H9 (cell line): ENCODE results near the gene PREX1. TPM values are rescaled to one million over a fixed set of nuclear protein-coding genes. Genes with fewer than 3 reads are reported as not detected.

Experiments
- DNase-seq: peaks from one replicate; pipeline ENCODE4 v3.0.0-alpha.2; 2017
- H2AFZ ChIP-seq: one replicate; pipeline ENCODE4 v1.6.1; 2013; ENCODE audit warnings: mild to moderate bottlenecking, low read length, control low read depth, moderate library complexity
- H2AK5ac ChIP-seq: 2 replicates; pipeline ENCODE4 v1.6.1; 2013; ENCODE audit warnings: low read length, control low read depth, mixed read lengths; ENCODE audit not compliant: insufficient read length
- H2BK120ac ChIP-seq: one replicate; pipeline ENCODE4 v1.6.1; 2013; ENCODE audit warnings: low read depth, mild to moderate bottlenecking, low read length, control low read depth, inconsistent platforms; ENCODE audit not compliant: poor library complexity, severe bottlenecking
- H2BK12ac ChIP-seq: 2 replicates; pipeline ENCODE4 v1.6.1; 2013; ENCODE audit warnings: low read length, control low read depth, mixed read lengths, low read depth; ENCODE audit not compliant: insufficient read length
- H2BK15ac ChIP-seq: 2 replicates; pipeline ENCODE4 v1.6.1; 2013; ENCODE audit warnings: low read depth, low read length, control low read depth
- H2BK20ac ChIP-seq: one replicate; pipeline ENCODE4 v1.6.1; 2013; ENCODE audit warnings: low read depth, mild to moderate bottlenecking, low read length, control low read depth, inconsistent platforms; ENCODE audit not compliant: poor library complexity, severe bottlenecking
- H2BK5ac ChIP-seq: 2 replicates; pipeline ENCODE4 v1.6.1; 2013; ENCODE audit warnings: low read length, control low read depth, mixed read lengths; ENCODE audit not compliant: insufficient read length
- H3K14ac ChIP-seq: 2 replicates; pipeline ENCODE4 v1.6.1; 2013; ENCODE audit warnings: low read length, control low read depth; ENCODE audit not compliant: insufficient read depth
- H3K18ac ChIP-seq: 2 replicates; pipeline ENCODE4 v1.6.1; 2013; ENCODE audit warnings: low read depth, mild to moderate bottlenecking, mixed read lengths, low read length, control low read depth; ENCODE audit not compliant: insufficient read length
- H3K23ac ChIP-seq: 2 replicates; pipeline ENCODE4 v1.6.1; 2013; ENCODE audit warnings: low read length, control low read depth, mixed read lengths, low read depth; ENCODE audit not compliant: insufficient read length
- H3K23me2 ChIP-seq: 2 replicates; pipeline ENCODE4 v1.6.1; 2013; ENCODE audit warnings: low read depth, mild to moderate bottlenecking, mixed read lengths, low read length, control low read depth; ENCODE audit not compliant: insufficient read length, poor library complexity, severe bottlenecking
- H3K27ac ChIP-seq: 2 replicates; pipeline ENCODE4 v1.5.1; 2013; ENCODE audit warnings: low read length, control low read depth, mixed read lengths, low read depth; ENCODE audit not compliant: insufficient read length
- H3K27me3 ChIP-seq: 2 replicates; pipeline ENCODE4 v1.6.1; 2013; ENCODE audit warnings: low read length, control low read depth, inconsistent platforms; ENCODE audit not compliant: insufficient read depth
- H3K4ac ChIP-seq: 2 replicates; pipeline ENCODE4 v1.6.1; 2013; ENCODE audit warnings: low read depth, mild to moderate bottlenecking, control low read depth, inconsistent platforms, low read length, moderate library complexity
- H3K4me1 ChIP-seq: 2 replicates; pipeline ENCODE4 v1.6.1; 2013; ENCODE audit warnings: low read length, control low read depth, inconsistent platforms; ENCODE audit not compliant: insufficient read depth
- H3K4me2 ChIP-seq: 2 replicates; pipeline ENCODE4 v1.6.1; 2013; ENCODE audit warnings: low read length, control low read depth, mixed read lengths; ENCODE audit not compliant: insufficient read length, insufficient read depth
- H3K56ac ChIP-seq: 2 replicates; pipeline ENCODE4 v1.6.1; 2013; ENCODE audit warnings: low read depth, mild to moderate bottlenecking, mixed read lengths, low read length, control low read depth; ENCODE audit not compliant: insufficient read length
- H3K79me1 ChIP-seq: 2 replicates; pipeline ENCODE4 v1.6.1; 2013; ENCODE audit warnings: low read depth, mild to moderate bottlenecking, moderate library complexity, low read length, control low read depth, inconsistent platforms; ENCODE audit not compliant: insufficient read depth, poor library complexity, severe bottlenecking
- H3K79me2 ChIP-seq: 2 replicates; pipeline ENCODE4 v1.6.1; 2013; ENCODE audit warnings: low read length, control low read depth, inconsistent platforms; ENCODE audit not compliant: insufficient read depth
- H3K9ac ChIP-seq: 2 replicates; pipeline ENCODE4 v1.6.1; 2013; ENCODE audit warnings: low read length, control low read depth, mixed read lengths; ENCODE audit not compliant: insufficient read length; ENCODE audit errors: extremely low read depth
- H3K9me3 ChIP-seq: one replicate; pipeline ENCODE4 v1.6.1; 2013; ENCODE audit warnings: low read depth, low read length, inconsistent platforms; ENCODE audit not compliant: control insufficient read depth
- H3T11ph ChIP-seq: one replicate; pipeline ENCODE4 v1.6.1; 2013; ENCODE audit warnings: mild to moderate bottlenecking, low read length, control low read depth, inconsistent platforms
- H4K20me1 ChIP-seq: one replicate; pipeline ENCODE4 v1.6.1; 2013; ENCODE audit not compliant: control insufficient read depth, insufficient read length, insufficient read depth
- H4K5ac ChIP-seq: 2 replicates; pipeline ENCODE4 v1.6.1; 2013; ENCODE audit warnings: low read depth, mild to moderate bottlenecking, mixed read lengths, low read length, control low read depth; ENCODE audit not compliant: insufficient read length
- H4K8ac ChIP-seq: replicated peaks from 2 replicates; pipeline ENCODE4 v1.6.1; 2013; ENCODE audit warnings: low read length, control low read depth, mixed read lengths, low read depth; ENCODE audit not compliant: insufficient read length
- H4K91ac ChIP-seq: 2 replicates; pipeline ENCODE4 v1.6.1; 2013; ENCODE audit warnings: low read depth, mild to moderate bottlenecking, moderate library complexity, mixed read lengths, low read length, control low read depth; ENCODE audit not compliant: insufficient read length
- H3K27ac Mint-ChIP-seq, 3 experiments: 2 replicates in 2 of 3; 3 replicates in 1 of 3; pipeline ENCODE4 v1.8.0; 2020 to 2021; ENCODE audit warnings: mixed read lengths in 3 of 3, mild to moderate bottlenecking in 1 of 3, moderate library complexity in 1 of 3
- H3K27me3 Mint-ChIP-seq: 2 replicates; pipeline ENCODE4 v1.8.0; 2021; ENCODE audit warnings: low read depth, mild to moderate bottlenecking, moderate library complexity, mixed read lengths
- H3K36me3 Mint-ChIP-seq, 3 experiments: 2 replicates in 2 of 3; 3 replicates in 1 of 3; pipeline ENCODE4 v1.8.0; 2020 to 2021; ENCODE audit warnings: low read depth in 3 of 3, mixed read lengths in 3 of 3; ENCODE audit not compliant: insufficient read depth in 1 of 3
- H3K4me1 Mint-ChIP-seq, 2 experiments: 2 replicates each; pipeline ENCODE4 v1.8.0; 2020; ENCODE audit warnings: mixed read lengths in 2 of 2
- H3K4me3 Mint-ChIP-seq, 2 experiments: 2 replicates in 1 of 2; 3 replicates in 1 of 2; pipeline ENCODE4 v1.8.0; 2020 to 2021; ENCODE audit warnings: mild to moderate bottlenecking in 2 of 2, mixed read lengths in 2 of 2, moderate library complexity in 1 of 2
- H3K9me3 Mint-ChIP-seq, 2 experiments: 2 replicates in 1 of 2; 3 replicates in 1 of 2; pipeline ENCODE4 v1.8.0; 2020; ENCODE audit warnings: mild to moderate bottlenecking in 2 of 2, mixed read lengths in 2 of 2, moderate library complexity in 1 of 2
- WGBS: extraction: QIAGEN DNeasy Blood & Tissue Kit; methylation state at CpG from one replicate; pipeline ENCODE4 v1.1.7; 2013; ENCODE audit warnings: missing lambda C conversion rate, low lambda C conversion rate, mixed read lengths; ENCODE audit not compliant: insufficient read length; ENCODE audit errors: extremely low coverage; 5-methylcytosine and 5-hydroxymethylcytosine counted together
- total RNA-seq: library from RNA; stranded (reverse); gene quantifications from 2 replicates; pipeline ENCODE4 v1.2.1, GENCODE V29; 2021
- TF ChIP-seq, protein P1 (sequence below): fragments of 200-600 bp; sonication (generic); conservative IDR thresholded peaks from 3 replicates; pipeline ENCODE4 v1.8.0; 2021; ENCODE audit warnings: antibody characterized with exemption, mild to moderate bottlenecking

The PREX1 gene
- total RNA-seq, 1 experiment from 2014 or later, result 6.6 TPM

DNA sequence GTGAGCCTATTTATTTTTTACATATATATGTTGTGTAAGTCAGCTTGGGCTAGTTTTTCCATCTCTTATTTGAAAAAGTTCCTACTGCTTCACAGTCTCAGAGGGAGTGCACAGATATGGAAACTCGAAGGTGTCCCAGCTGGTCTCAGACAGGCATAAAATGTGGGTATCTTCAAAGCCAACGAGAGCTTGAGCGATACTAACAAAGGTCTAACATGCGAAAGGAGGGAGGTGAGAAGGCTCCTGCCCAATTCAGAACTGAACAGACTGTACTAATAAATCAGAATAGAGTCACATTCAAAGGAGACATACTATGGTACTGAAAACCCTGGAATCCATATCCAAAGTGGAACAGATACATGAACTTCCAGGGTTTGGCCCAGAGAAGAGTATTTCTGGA is 113.0 kb downstream of the PREX1 start:
- no peak overlapping the region for H4K8ac ChIP-seq
- H3T11ph ChIP-seq, result no peak overlapping the region
- no CpG with 5 or more reads among the region's 4 CpGs for WGBS
- H3K18ac ChIP-seq, result no peak overlapping the region
- H4K20me1 ChIP-seq, result no peaks in the 10 kb centered on the region
- H3K9me3 Mint-ChIP-seq, result no peaks in the 10 kb centered on the region
- no peak overlapping the region for H2BK120ac ChIP-seq
- H2BK20ac ChIP-seq, result no peak overlapping the region
- no peaks in the 10 kb centered on the region for H3K23me2 ChIP-seq
- H3K36me3 Mint-ChIP-seq, result peaks cover 0 to 3% (median 2%) of the 10 kb centered on the region in 3 experiments; a peak in 1 of 7 replicates
- no peak overlapping the region for H3K27ac ChIP-seq
- H4K5ac ChIP-seq, result no peak overlapping the region
- H4K91ac ChIP-seq, result no peak overlapping the region
- H3K79me2 ChIP-seq, result no peaks in the 10 kb centered on the region
- H3K79me1 ChIP-seq, result no peaks in the 10 kb centered on the region
- H2BK15ac ChIP-seq, result no peak overlapping the region
- no peak overlapping the region for H2BK5ac ChIP-seq
- no peak overlapping the region for H3K4me3 Mint-ChIP-seq
- no peak overlapping the region for H3K56ac ChIP-seq
- no peaks in the 10 kb centered on the region for H3K4me1 ChIP-seq
- H3K27me3 Mint-ChIP-seq, result peaks cover 2% of the 10 kb centered on the region; the same call in 1 of the 2 replicates
- no peak overlapping the region for H2AFZ ChIP-seq
- TF ChIP-seq, protein P1, sequence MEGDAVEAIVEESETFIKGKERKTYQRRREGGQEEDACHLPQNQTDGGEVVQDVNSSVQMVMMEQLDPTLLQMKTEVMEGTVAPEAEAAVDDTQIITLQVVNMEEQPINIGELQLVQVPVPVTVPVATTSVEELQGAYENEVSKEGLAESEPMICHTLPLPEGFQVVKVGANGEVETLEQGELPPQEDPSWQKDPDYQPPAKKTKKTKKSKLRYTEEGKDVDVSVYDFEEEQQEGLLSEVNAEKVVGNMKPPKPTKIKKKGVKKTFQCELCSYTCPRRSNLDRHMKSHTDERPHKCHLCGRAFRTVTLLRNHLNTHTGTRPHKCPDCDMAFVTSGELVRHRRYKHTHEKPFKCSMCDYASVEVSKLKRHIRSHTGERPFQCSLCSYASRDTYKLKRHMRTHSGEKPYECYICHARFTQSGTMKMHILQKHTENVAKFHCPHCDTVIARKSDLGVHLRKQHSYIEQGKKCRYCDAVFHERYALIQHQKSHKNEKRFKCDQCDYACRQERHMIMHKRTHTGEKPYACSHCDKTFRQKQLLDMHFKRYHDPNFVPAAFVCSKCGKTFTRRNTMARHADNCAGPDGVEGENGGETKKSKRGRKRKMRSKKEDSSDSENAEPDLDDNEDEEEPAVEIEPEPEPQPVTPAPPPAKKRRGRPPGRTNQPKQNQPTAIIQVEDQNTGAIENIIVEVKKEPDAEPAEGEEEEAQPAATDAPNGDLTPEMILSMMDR, result no peak
- no peak overlapping the region for H3K9ac ChIP-seq
- 0 out of 4 replicates have a peak, but pooled peaks cover 0 to 2% of the 10 kb centered on the region in 2 experiments for H3K4me1 Mint-ChIP-seq
- H3K4ac ChIP-seq, result no peak overlapping the region
- no peak overlapping the region for H3K14ac ChIP-seq
- no peak for DNase-seq
- H2BK12ac ChIP-seq, result no peak overlapping the region
- H3K23ac ChIP-seq, result no peak overlapping the region
- no peaks in the 10 kb centered on the region for H3K9me3 ChIP-seq
- H2AK5ac ChIP-seq, result no peak overlapping the region
- no peaks in the 10 kb centered on the region for H3K27me3 ChIP-seq
- H3K4me2 ChIP-seq, result no peak overlapping the region
- no peak overlapping the region for H3K27ac Mint-ChIP-seq
